ENCODE results near the gene SPATA24. TPM values are rescaled to one million over a fixed set of nuclear protein-coding genes. Genes with fewer than 3 reads are reported as not detected.

SPATA24 gene
- total RNA-seq, 1 experiment from 2014 or later, result 3.1 TPM

GRCh38 chr5:139396691-139397090 lies 7.2 kb downstream of the SPATA24 start (continued):
- TF ChIP-seq CTCF (IDR thresholded peaks at IDR 0.05 in 2 of 3, conservative IDR thresholded peaks at IDR 0.05 in 1 of 3; ENCODE audit: borderline replicate concordance in 1 of 3, insufficient read depth in 1 of 3, low read depth in 2 of 3, low read length in 2 of 3) (no peak), SIN3A (IDR thresholded peaks at IDR 0.05; ENCODE audit: low read depth) (no peak), EZH2phosphoT487 (IDR thresholded peaks at IDR 0.05; ENCODE audit: borderline replicate concordance) (no peak), YY1 (IDR thresholded peaks at IDR 0.05; ENCODE audit: extremely low read depth, insufficient replicate concordance, low read depth, low read length) (no peak), POLR2AphosphoS5 (IDR thresholded peaks at IDR 0.05; ENCODE audit: low read depth, low read length) (no peak), RAD21 (IDR thresholded peaks at IDR 0.05; ENCODE audit: low read depth) (no peak)

DNA sequence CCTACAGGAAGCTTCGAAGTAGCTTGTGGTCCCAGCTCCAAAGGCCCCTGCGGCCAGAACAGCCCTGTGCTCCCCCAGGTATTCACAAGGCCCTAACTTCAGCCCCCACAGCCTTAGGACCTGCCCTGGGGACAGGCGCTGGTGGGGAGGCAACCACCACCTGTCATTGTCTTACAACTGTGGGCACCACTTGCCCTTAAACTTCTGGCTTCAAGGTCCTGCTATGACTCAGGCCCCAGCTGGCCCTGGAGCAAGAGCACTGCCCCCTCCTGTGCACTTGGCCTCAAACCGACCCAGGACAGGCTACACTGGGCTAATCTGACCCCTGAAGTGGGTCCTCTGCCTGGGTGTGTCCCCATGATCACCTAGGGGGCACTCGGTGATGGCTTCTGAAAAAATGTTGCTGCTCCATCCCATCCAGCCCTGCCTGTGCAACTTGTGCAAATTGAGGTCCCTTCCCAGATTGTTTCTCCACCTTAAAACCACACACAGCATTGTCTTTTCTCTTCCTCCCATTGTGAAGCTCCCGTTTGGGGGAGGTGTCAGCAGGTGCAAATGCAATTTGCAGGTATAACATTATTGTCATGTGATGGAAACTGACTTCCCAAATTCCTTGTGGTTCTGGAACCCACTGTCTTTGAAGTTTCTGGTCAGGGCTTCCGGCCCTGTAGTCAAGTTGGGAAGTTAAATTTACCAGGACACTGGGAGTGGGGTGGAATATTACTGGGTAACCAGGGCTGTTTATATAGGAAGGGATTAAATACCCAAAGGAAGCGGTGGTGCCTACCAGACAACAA lies 7.8 kb downstream of the SPATA24 start:
- Histone ChIP-seq H3K9me2 (ENCODE audit: insufficient read depth) (no peaks in the 10 kb centered on the region), H4K20me1 (ENCODE audit: insufficient read depth) (no peaks in the 10 kb centered on the region), H3K79me2 (ENCODE audit: insufficient read depth, low read length) (peaks cover 8% of the 10 kb centered on the region; the same call in 1 of the 2 replicates), H3K27ac (ENCODE audit: low read depth, low read length) (no peak overlapping the region), H3K27me3 (ENCODE audit: insufficient read depth, low read length) (no peaks in the 10 kb centered on the region), H3K9ac (ENCODE audit: low read length) (no peak overlapping the region), H3K36me3 (ENCODE audit: control insufficient read depth in 1 of 2, insufficient read depth in 2 of 2, low read length in 2 of 2) (no peaks in the 10 kb centered on the region), H3K9me3 (ENCODE audit: control insufficient read depth in 1 of 2, insufficient read depth in 1 of 2, low read depth in 1 of 2, low read length in 2 of 2) (no peaks in the 10 kb centered on the region), H2AFZ (ENCODE audit: low read depth, low read length, poor library complexity, severe bottlenecking) (no peak overlapping the region), H3K4me3 (replicated peaks in 1 of 2; ENCODE audit: low read depth in 1 of 2, low read length in 2 of 2) (no peak overlapping the region), H3K4me1 (ENCODE audit: control insufficient read depth in 1 of 2, insufficient read depth in 2 of 2, low read length in 2 of 2) (peaks cover 11 to 41% of the 10 kb centered on the region in 2 experiments), H3K4me2 (ENCODE audit: low read length) (peak overlapping the region; percentile 12; the same call in 1 of the 2 replicates)
- no peak for DNase-seq (ENCODE audit: low read depth, low spot score)
- ChIA-PET POLR2A (no interaction called here), RAD21 (ENCODE audit: low non-redundant PET in 1 of 2, low total read pairs in 2 of 2, uncharacterized antibody in 2 of 2, unreplicated experiment in 2 of 2) (no interaction called here), CTCF (no interaction called here)
- intact Hi-C loops (cut with micrococcal nuclease), result no loop called here
- BruUV-seq (replicated peaks), result no TSS peak
- no peak for ATAC-seq
- TF ChIP-seq ZNF274 (IDR thresholded peaks at IDR 0.05; ENCODE audit: low read depth, low read length) (no peak), YY1 (IDR thresholded peaks at IDR 0.05; ENCODE audit: extremely low read depth, insufficient replicate concordance, low read depth, low read length) (no peak), EZH2phosphoT487 (IDR thresholded peaks at IDR 0.05; ENCODE audit: borderline replicate concordance) (no peak), TCF7L2 (IDR thresholded peaks at IDR 0.05; ENCODE audit: borderline replicate concordance, extremely low read depth, insufficient read depth, insufficient read length) (no peak), CEBPB (IDR thresholded peaks at IDR 0.05; ENCODE audit: low read depth) (no peak), RAD21 (IDR thresholded peaks at IDR 0.05; ENCODE audit: low read depth) (no peak), ZFX (IDR thresholded peaks at IDR 0.05) (no peak), POLR2A (IDR thresholded peaks at IDR 0.05; ENCODE audit: borderline replicate concordance, extremely low read depth, insufficient read depth, insufficient read length) (no peak), SIN3A (IDR thresholded peaks at IDR 0.05; ENCODE audit: low read depth) (no peak), FOSL1 (IDR thresholded peaks at IDR 0.05; ENCODE audit: low read depth) (no peak), ATF3 (IDR thresholded peaks at IDR 0.05) (no peak), EGR1 (IDR thresholded peaks at IDR 0.05; ENCODE audit: low read depth) (no peak), SP1 (IDR thresholded peaks at IDR 0.05; ENCODE audit: low read depth) (no peak)
- TF ChIP-seq, protein P1, sequence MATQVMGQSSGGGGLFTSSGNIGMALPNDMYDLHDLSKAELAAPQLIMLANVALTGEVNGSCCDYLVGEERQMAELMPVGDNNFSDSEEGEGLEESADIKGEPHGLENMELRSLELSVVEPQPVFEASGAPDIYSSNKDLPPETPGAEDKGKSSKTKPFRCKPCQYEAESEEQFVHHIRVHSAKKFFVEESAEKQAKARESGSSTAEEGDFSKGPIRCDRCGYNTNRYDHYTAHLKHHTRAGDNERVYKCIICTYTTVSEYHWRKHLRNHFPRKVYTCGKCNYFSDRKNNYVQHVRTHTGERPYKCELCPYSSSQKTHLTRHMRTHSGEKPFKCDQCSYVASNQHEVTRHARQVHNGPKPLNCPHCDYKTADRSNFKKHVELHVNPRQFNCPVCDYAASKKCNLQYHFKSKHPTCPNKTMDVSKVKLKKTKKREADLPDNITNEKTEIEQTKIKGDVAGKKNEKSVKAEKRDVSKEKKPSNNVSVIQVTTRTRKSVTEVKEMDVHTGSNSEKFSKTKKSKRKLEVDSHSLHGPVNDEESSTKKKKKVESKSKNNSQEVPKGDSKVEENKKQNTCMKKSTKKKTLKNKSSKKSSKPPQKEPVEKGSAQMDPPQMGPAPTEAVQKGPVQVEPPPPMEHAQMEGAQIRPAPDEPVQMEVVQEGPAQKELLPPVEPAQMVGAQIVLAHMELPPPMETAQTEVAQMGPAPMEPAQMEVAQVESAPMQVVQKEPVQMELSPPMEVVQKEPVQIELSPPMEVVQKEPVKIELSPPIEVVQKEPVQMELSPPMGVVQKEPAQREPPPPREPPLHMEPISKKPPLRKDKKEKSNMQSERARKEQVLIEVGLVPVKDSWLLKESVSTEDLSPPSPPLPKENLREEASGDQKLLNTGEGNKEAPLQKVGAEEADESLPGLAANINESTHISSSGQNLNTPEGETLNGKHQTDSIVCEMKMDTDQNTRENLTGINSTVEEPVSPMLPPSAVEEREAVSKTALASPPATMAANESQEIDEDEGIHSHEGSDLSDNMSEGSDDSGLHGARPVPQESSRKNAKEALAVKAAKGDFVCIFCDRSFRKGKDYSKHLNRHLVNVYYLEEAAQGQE (IDR thresholded peaks at IDR 0.05; ENCODE audit: low read depth), result no peak
